ENCODE measurements around the gene FAP. TPM values are rescaled to one million over a fixed set of nuclear protein-coding genes. Genes with fewer than 3 reads are reported as not detected.

The FAP gene
- total and polyA plus RNA-seq, 2 experiments from 2014 or later, result 200 to 269 TPM

DNA sequence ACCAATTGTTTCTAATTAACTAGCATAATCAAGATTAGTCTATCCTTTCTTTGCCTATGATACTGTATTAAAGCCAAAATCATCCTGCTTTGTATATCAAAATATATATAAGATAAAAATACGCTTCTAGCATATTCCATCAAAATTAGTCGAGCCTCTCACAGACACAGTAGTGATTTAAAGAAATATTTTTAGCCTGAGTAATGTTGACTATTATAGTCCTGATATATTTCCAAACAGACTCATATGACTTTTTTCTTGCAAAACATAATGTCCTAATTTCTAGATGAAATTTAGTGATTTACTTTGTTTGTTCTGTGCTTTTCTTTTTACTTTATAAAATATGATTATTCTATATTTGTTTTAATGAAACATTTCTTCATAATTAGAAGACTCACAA, 30.9 kb downstream of the FAP start:
- H3K9me3 ChIP-seq (ENCODE audit: low read depth), result no peaks in the 10 kb centered on the region
- peaks cover 55% of the 10 kb centered on the region for H3F3A ChIP-seq (ENCODE audit: insufficient read depth)
- H3K9ac ChIP-seq, result peak overlapping the region; percentile 29; the same call in 1 of the 2 replicates
- H3K79me2 ChIP-seq (ENCODE audit: insufficient read depth), result peaks cover 4% of the 10 kb centered on the region; the same call in 1 of the 2 replicates
- no peaks in the 10 kb centered on the region for H3K9me2 ChIP-seq (ENCODE audit: insufficient read depth)
- no peak for TF ChIP-seq EZH2 (IDR thresholded peaks at IDR 0.05; ENCODE audit: insufficient read depth, poor library complexity, severe bottlenecking)
- no peak for TF ChIP-seq EZH2phosphoT487 (IDR thresholded peaks at IDR 0.05; ENCODE audit: insufficient read depth, low read depth)
- peak overlapping the region; percentile 43 for H3K4me2 ChIP-seq (ENCODE audit: unreplicated experiment)
- peak overlapping the region; percentile 58 for H3K27ac ChIP-seq
- no peak overlapping the region for H3K4me3 ChIP-seq
- in situ Hi-C loops (cut with MboI), result no loop called here
- 13 to 18% methylated on average over 2 of the region's 2 CpGs for WGBS, 2 experiments (ENCODE audit: low coverage in 1 of 2, low lambda C conversion rate in 2 of 2, missing lambda C conversion rate in 2 of 2)
- no peaks in the 10 kb centered on the region for H4K20me1 ChIP-seq (ENCODE audit: insufficient read depth)
- no peak overlapping the region for H2AFZ ChIP-seq
- H3K36me3 ChIP-seq (ENCODE audit: low read depth), result peaks cover 81% of the 10 kb centered on the region
- H3K27me3 ChIP-seq (replicated peaks; ENCODE audit: insufficient read depth), result no peaks in the 10 kb centered on the region
- peak; percentile 68 for DNase-seq
- peaks cover 35% of the 10 kb centered on the region for H3K4me1 ChIP-seq (ENCODE audit: insufficient read depth)

DNA sequence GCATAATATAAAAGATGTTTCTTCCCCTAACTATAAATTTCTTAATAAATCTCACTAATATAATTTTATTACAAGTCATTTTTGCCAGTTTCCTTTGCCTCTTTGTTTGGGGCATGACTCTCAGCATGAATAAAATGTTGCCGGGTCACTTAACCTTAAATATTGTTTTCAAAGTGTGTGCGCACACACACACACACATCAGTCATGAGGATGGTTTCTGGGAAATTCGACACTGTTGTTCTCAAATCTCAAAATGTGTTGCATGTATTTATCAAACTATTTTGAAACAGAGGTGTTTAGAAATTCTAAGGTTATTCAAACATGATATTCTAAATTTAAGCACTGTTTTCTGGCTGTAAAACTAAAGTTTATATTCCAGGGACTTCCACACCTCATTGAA, 31.5 kb downstream of the FAP start:
- Histone ChIP-seq H3F3A (ENCODE audit: insufficient read depth) (peaks cover 48% of the 10 kb centered on the region), H3K9me2 (ENCODE audit: insufficient read depth) (no peaks in the 10 kb centered on the region), H3K9ac (no peak overlapping the region), H3K27me3 (replicated peaks; ENCODE audit: insufficient read depth) (no peaks in the 10 kb centered on the region), H3K4me3 (no peak overlapping the region), H3K79me2 (ENCODE audit: insufficient read depth) (no peaks in the 10 kb centered on the region), H2AFZ (no peak overlapping the region), H3K36me3 (ENCODE audit: low read depth) (peaks cover 81% of the 10 kb centered on the region), H3K9me3 (ENCODE audit: low read depth) (no peaks in the 10 kb centered on the region), H3K4me2 (ENCODE audit: unreplicated experiment) (peak overlapping the region; percentile 43), H4K20me1 (ENCODE audit: insufficient read depth) (no peaks in the 10 kb centered on the region), H3K4me1 (ENCODE audit: insufficient read depth) (peaks cover 35% of the 10 kb centered on the region), H3K27ac (peak overlapping the region; percentile 58)
- in situ Hi-C loops (cut with MboI), result no loop called here
- no peak for DNase-seq
- 80 to 81% methylated on average over 3 of the region's 3 CpGs for WGBS, 2 experiments (ENCODE audit: low coverage in 1 of 2, low lambda C conversion rate in 2 of 2, missing lambda C conversion rate in 2 of 2)
- TF ChIP-seq EZH2 (IDR thresholded peaks at IDR 0.05; ENCODE audit: insufficient read depth, poor library complexity, severe bottlenecking) (no peak), EZH2phosphoT487 (IDR thresholded peaks at IDR 0.05; ENCODE audit: insufficient read depth, low read depth) (no peak)

DNA sequence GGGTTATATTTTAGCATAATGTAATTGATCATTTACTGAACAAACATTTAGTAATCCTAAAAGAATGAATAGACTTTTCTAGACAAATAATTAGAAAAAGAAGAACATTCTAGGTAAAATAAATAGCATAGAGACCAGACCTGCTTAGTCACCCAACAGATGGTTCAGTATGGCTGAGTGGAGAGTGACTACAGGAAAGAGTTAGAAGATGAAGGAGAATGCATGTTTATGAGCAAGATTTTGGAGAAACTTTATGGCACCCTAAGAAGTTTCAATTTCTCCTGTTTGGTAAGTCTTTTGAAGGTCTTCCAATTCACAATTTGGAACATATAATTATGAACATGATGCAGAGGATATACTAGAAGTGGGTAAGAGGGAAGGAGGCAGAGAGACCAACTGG, 32.9 kb downstream of the FAP start:
- DNase-seq, result peak; percentile 46
- H3K4me1 ChIP-seq (ENCODE audit: insufficient read depth), result peaks cover 35% of the 10 kb centered on the region
- no peaks in the 10 kb centered on the region for H3K9me2 ChIP-seq (ENCODE audit: insufficient read depth)
- H3K9ac ChIP-seq, result no peak overlapping the region
- no peaks in the 10 kb centered on the region for H3K27me3 ChIP-seq (replicated peaks; ENCODE audit: insufficient read depth)
- H3K79me2 ChIP-seq (ENCODE audit: insufficient read depth), result no peaks in the 10 kb centered on the region
- H3K36me3 ChIP-seq (ENCODE audit: low read depth), result peaks cover 81% of the 10 kb centered on the region
- H3F3A ChIP-seq (ENCODE audit: insufficient read depth), result peaks cover 39% of the 10 kb centered on the region
- no peak overlapping the region for H2AFZ ChIP-seq
- peak overlapping the region; percentile 0 for H3K27ac ChIP-seq
- no peak overlapping the region for H3K4me3 ChIP-seq
- no peak for TF ChIP-seq EZH2phosphoT487 (IDR thresholded peaks at IDR 0.05; ENCODE audit: insufficient read depth, low read depth)
- TF ChIP-seq EZH2 (IDR thresholded peaks at IDR 0.05; ENCODE audit: insufficient read depth, poor library complexity, severe bottlenecking), result no peak
- H4K20me1 ChIP-seq (ENCODE audit: insufficient read depth), result no peaks in the 10 kb centered on the region
- H3K9me3 ChIP-seq (ENCODE audit: low read depth), result no peaks in the 10 kb centered on the region
- in situ Hi-C loops (cut with MboI), result no loop called here
- peak overlapping the region; percentile 17 for H3K4me2 ChIP-seq (ENCODE audit: unreplicated experiment)

DNA sequence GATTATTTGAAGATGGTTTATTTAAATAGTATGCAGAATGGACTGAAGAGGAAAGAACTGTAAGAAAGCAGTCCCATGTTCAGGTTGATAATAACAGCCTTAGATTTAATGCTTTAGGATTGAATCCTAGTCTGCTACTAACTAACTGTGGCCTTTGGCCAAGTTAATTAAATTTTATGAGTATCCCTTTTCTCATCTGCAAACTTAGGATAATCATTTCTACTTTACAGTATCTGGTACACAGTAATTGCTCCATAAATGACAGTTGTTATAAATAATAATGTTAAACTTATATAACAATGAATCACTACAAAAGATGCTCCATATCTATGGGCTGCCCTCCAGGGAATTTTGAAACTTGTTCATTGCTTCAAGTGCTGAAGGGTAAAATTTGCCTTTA, 41.0 kb downstream of the FAP start:
- in situ Hi-C loops (cut with MboI), result no loop called here
- no peaks in the 10 kb centered on the region for H3K9me2 ChIP-seq (ENCODE audit: insufficient read depth)
- peaks cover 7% of the 10 kb centered on the region for H3K4me1 ChIP-seq (ENCODE audit: insufficient read depth)
- no peak overlapping the region for H3K9ac ChIP-seq
- peaks cover 82% of the 10 kb centered on the region for H3K36me3 ChIP-seq (ENCODE audit: low read depth)
- no peaks in the 10 kb centered on the region for H3K9me3 ChIP-seq (ENCODE audit: low read depth)
- peaks cover 58% of the 10 kb centered on the region for H3F3A ChIP-seq (ENCODE audit: insufficient read depth)
- no peak overlapping the region for H3K27ac ChIP-seq
- H3K4me2 ChIP-seq (ENCODE audit: unreplicated experiment), result no peak overlapping the region
- H3K79me2 ChIP-seq (ENCODE audit: insufficient read depth), result no peaks in the 10 kb centered on the region
- no peak overlapping the region for H2AFZ ChIP-seq
- no peaks in the 10 kb centered on the region for H3K27me3 ChIP-seq (replicated peaks; ENCODE audit: insufficient read depth)
- DNase-seq, result no peak
- H3K4me3 ChIP-seq, result no peak overlapping the region
- no peaks in the 10 kb centered on the region for H4K20me1 ChIP-seq (ENCODE audit: insufficient read depth)
- TF ChIP-seq EZH2 (IDR thresholded peaks at IDR 0.05; ENCODE audit: insufficient read depth, poor library complexity, severe bottlenecking) (no peak), EZH2phosphoT487 (IDR thresholded peaks at IDR 0.05; ENCODE audit: insufficient read depth, low read depth) (no peak)

DNA sequence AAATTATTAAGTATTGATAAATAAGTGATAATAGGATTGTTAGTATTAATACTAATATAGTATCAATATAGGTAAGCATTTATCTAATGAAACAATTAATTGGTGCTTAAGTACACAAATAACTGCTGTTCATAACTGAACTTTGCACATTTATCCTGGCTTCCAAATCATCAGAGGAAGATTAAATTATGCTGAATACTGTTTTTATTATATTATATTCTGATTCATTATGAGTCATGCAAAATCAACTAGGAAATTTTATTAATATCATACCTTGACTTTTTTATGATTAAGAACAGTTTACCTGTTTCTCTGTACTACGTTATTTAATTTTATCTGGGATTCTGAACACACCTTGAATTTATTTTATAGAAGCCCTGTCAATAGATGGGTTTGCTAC, 42.6 kb downstream of the FAP start:
- H3K27me3 ChIP-seq (replicated peaks; ENCODE audit: insufficient read depth), result no peaks in the 10 kb centered on the region
- peaks cover 74% of the 10 kb centered on the region for H3K36me3 ChIP-seq (ENCODE audit: low read depth)
- H3K4me2 ChIP-seq (ENCODE audit: unreplicated experiment), result no peak overlapping the region
- H3K9me2 ChIP-seq (ENCODE audit: insufficient read depth), result no peaks in the 10 kb centered on the region
- no peak for DNase-seq
- no peaks in the 10 kb centered on the region for H3K79me2 ChIP-seq (ENCODE audit: insufficient read depth)
- H4K20me1 ChIP-seq (ENCODE audit: insufficient read depth), result no peaks in the 10 kb centered on the region
- WGBS, 2 experiments (ENCODE audit: low coverage in 1 of 2, low lambda C conversion rate in 2 of 2, missing lambda C conversion rate in 2 of 2), result 94 to 98% methylated on average over 1 of the region's 1 CpG
- in situ Hi-C loops (cut with MboI), result no loop called here
- H3K9me3 ChIP-seq (ENCODE audit: low read depth), result no peaks in the 10 kb centered on the region
- no peak overlapping the region for H3K4me3 ChIP-seq
- H3K4me1 ChIP-seq (ENCODE audit: insufficient read depth), result peaks cover 21% of the 10 kb centered on the region
- no peak overlapping the region for H2AFZ ChIP-seq
- H3F3A ChIP-seq (ENCODE audit: insufficient read depth), result peaks cover 74% of the 10 kb centered on the region
- TF ChIP-seq EZH2phosphoT487 (IDR thresholded peaks at IDR 0.05; ENCODE audit: insufficient read depth, low read depth), result no peak
- TF ChIP-seq EZH2 (IDR thresholded peaks at IDR 0.05; ENCODE audit: insufficient read depth, poor library complexity, severe bottlenecking), result no peak
- no peak overlapping the region for H3K27ac ChIP-seq
- H3K9ac ChIP-seq, result no peak overlapping the region

Data from GM23248 (cell line).